Renal cortical epithelial cell (primary cell): ENCODE data around the gene PRKCZ. TPM values are rescaled to one million over a fixed set of nuclear protein-coding genes. Genes with fewer than 3 reads are reported as not detected.
"Not testable (repeated sequence)": the region's sequence is repeated elsewhere in the genome, so short reads cannot be mapped to it uniquely, and the experiment has no call there.

Experiments
- DNase-seq: peaks from one replicate; pipeline ENCODE4 v3.0.0-alpha.2; 2011; ENCODE audit warnings: low read depth
- total RNA-seq: library from RNA; depleted of rRNA; stranded (reverse); fragments of >200 nt; gene quantifications from 2 replicates; pipeline ENCODE4 v1.2.3, GENCODE V29; 2014

PRKCZ gene
- total RNA-seq, 1 donor from 2014 or later = 34.6 TPM

GRCh38 chr1:2084306-2084705 is 34.1 kb downstream of the PRKCZ start:
- no peak for DNase-seq

- no peak for DNase-seq
These were observed 34.9 kb downstream of the PRKCZ start for GRCh38 chr1:2085080-2085479.

- no peak for DNase-seq
These were observed 36.4 kb downstream of the PRKCZ start for GRCh38 chr1:2086446-2087078.

- no peak for DNase-seq
These were observed 37.6 kb downstream of the PRKCZ start for GRCh38 chr1:2087766-2088165.

- peak; percentile 70 for DNase-seq
These were observed 38.2 kb downstream of the PRKCZ start for GRCh38 chr1:2088458-2088857.

- no peak for DNase-seq
These were observed 38.8 kb downstream of the PRKCZ start for GRCh38 chr1:2089051-2089450.

GRCh38 chr1:2090216-2090890 is 40.1 kb downstream of the PRKCZ start:
- DNase-seq = no peak

GRCh38 chr1:2091611-2092604 is 41.7 kb downstream of the PRKCZ start:
- no peak for DNase-seq

- no peak for DNase-seq
These were observed 42.8 kb downstream of the PRKCZ start for GRCh38 chr1:2093055-2093454.

GRCh38 chr1:2093636-2094035 is 43.4 kb downstream of the PRKCZ start:
- no peak for DNase-seq

- not testable (repeated sequence) for DNase-seq
These were observed 44.3 kb downstream of the PRKCZ start for GRCh38 chr1:2094269-2095158.

GRCh38 chr1:2095394-2095793 is 45.2 kb downstream of the PRKCZ start:
- no peak for DNase-seq

GRCh38 chr1:2095981-2096736 is 45.9 kb downstream of the PRKCZ start:
- no peak for DNase-seq

- peak; percentile 5 for DNase-seq
These were observed 47.4 kb downstream of the PRKCZ start for GRCh38 chr1:2097386-2098300.

GRCh38 chr1:2098301-2098698 is 48.1 kb downstream of the PRKCZ start:
- peak; percentile 13 for DNase-seq

- no peak for DNase-seq
These were observed 48.9 kb downstream of the PRKCZ start for GRCh38 chr1:2098839-2099785.

GRCh38 chr1:2099886-2100779 is 49.9 kb downstream of the PRKCZ start:
- no peak for DNase-seq

- DNase-seq = no peak
These were observed 50.5 kb downstream of the PRKCZ start for GRCh38 chr1:2100780-2101108.
